GM12873 (cell line): ENCODE results near the gene TARP.

ENCODE experiments used
- TF ChIP-seq, protein P1 (sequence below): IDR thresholded peaks from 2 replicates; pipeline ENCODE4 v1.5.1; 2012; ENCODE audit warnings: low read depth, mild to moderate bottlenecking, moderate library complexity, low read length, control low read depth; ENCODE audit not compliant: insufficient read depth; ENCODE audit errors: missing control alignments

Gene TARP

GRCh38 chr7:38284553-38284952 lies 11.1 kb upstream of the TARP start:
- TF ChIP-seq, protein P1, sequence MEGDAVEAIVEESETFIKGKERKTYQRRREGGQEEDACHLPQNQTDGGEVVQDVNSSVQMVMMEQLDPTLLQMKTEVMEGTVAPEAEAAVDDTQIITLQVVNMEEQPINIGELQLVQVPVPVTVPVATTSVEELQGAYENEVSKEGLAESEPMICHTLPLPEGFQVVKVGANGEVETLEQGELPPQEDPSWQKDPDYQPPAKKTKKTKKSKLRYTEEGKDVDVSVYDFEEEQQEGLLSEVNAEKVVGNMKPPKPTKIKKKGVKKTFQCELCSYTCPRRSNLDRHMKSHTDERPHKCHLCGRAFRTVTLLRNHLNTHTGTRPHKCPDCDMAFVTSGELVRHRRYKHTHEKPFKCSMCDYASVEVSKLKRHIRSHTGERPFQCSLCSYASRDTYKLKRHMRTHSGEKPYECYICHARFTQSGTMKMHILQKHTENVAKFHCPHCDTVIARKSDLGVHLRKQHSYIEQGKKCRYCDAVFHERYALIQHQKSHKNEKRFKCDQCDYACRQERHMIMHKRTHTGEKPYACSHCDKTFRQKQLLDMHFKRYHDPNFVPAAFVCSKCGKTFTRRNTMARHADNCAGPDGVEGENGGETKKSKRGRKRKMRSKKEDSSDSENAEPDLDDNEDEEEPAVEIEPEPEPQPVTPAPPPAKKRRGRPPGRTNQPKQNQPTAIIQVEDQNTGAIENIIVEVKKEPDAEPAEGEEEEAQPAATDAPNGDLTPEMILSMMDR, result no peak

GRCh38 chr7:38283809-38284208 lies 10.4 kb upstream of the TARP start:
- TF ChIP-seq, protein P1, result no peak

DNA sequence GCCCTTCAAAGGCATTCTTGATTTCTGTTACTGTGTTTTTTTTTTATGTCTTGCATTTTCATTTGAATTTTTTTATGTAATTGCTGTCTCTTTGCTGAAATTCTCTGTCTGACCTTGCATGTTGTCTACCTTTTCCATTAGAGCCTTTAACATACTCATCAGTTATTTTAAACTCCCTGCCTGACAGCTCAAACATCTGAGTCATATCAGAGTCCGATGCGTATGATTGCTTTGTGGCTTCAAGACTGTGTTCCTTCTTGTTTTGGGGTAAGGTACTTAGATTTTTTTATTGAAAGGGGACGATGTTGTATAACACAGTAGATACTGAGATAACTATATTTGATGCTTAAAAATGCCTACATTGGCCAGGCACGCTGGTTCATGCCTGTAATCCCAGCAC lies 9.7 kb upstream of the TARP start:
- TF ChIP-seq, protein P1, result no peak

DNA sequence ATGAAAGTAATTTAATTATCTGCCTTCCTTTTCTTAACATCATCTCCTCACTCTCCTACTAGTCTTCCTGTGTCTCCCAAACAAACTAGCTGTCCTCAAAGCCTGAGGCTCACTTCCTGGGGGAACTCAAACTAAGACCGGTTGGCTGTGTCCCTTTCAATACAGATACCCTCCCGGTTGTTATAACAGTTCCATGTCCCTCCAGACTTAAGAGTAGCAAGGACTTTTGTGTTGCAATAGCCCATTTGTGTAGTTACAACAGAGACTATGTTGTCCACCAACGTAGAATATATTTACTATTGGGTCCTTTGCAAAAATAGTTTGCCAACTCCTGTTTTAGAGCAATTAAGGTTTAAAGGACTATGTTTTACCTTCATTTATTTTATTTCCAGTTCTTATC lies 8.6 kb upstream of the TARP start:
- TF ChIP-seq, protein P1, result no peak

- TF ChIP-seq, protein P1, result no peak
These were observed 7.8 kb upstream of the TARP start for GRCh38 chr7:38281266-38281665.

GRCh38 chr7:38280707-38281106 lies 7.3 kb upstream of the TARP start:
- TF ChIP-seq, protein P1, result no peak

- TF ChIP-seq, protein P1, result no peak
These were observed 6.6 kb upstream of the TARP start for GRCh38 chr7:38280000-38280399.

DNA sequence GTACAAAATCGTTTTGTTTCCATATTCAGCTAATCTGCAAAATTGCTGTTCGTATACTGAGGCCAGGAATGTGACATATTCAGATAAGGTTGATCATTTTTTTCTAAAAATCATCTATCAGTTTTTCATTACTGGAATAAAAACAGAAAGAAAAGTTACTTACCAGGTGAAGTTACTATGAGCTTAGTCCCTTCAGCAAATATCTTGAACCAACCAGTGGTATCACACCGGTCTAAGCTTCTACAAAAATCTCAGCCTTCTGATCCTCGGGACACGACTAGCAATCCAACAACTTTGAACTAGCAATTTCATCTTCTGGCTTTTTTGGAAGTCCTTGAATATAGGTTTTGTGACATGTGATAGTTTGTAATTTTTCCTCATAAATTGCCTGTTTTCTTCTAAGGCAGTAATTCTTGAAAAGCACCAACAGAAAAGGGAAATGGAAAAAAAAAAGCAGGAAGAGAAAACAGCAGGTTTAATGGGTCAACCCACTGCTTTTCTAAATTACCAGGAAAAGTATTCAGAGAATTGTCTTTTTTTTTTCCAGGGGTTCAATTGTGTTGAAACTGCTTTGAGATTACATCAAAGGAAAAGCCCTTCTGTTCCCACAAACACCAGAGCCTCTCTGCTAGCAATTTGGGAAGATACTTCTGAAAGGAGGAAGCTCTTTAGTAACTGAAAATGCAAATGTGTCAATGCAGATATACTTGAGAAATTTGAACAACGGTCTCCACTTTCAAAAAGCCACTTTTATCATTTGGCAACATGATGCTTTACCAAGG lies 2.9 kb upstream of the TARP start:
- TF ChIP-seq, protein P1, result no peak
